ENCODE measurements around the gene TGFBR3.

The TGFBR3 gene

DNA sequence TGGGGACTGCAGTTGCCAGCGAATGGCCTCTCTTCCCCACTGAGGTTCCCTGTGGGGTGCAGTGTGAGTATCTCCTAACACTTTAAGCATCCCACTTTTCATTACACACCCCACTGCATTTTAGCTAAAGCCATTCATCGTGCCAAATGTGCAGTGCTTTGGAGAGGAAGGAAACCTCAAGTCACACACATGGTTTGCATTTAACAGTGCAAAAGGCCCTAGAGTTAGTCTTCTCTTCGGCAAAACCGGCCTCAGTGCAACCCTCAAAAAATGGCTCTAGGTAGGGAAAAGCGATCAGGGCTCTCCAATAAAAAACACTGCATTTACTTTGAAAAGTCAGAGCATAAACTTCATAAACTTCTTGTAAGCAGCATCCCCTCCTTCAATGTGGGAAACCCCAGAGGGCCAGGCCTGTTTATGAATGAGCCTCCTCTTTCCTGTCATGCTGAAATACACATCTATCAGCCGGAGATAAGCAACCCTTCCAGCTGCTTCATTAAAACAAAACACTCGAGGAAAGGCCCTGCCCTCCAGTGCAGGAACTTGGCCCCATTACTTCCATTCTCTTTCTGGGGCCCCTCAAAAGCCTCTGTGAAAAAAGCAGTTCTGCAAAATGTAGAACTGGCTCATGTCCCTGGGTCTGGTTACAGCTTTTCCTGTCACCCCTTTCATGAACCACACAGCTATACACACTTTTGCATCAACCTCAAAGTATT is 201.3 kb downstream of the TGFBR3 start:
- peak; percentile 62 for DNase-seq (ENCODE audit: low read depth)
- no peak overlapping the region for H3K4me3 ChIP-seq (ENCODE audit: control insufficient read depth, low read depth, low read length)
- TF ChIP-seq, protein P1, sequence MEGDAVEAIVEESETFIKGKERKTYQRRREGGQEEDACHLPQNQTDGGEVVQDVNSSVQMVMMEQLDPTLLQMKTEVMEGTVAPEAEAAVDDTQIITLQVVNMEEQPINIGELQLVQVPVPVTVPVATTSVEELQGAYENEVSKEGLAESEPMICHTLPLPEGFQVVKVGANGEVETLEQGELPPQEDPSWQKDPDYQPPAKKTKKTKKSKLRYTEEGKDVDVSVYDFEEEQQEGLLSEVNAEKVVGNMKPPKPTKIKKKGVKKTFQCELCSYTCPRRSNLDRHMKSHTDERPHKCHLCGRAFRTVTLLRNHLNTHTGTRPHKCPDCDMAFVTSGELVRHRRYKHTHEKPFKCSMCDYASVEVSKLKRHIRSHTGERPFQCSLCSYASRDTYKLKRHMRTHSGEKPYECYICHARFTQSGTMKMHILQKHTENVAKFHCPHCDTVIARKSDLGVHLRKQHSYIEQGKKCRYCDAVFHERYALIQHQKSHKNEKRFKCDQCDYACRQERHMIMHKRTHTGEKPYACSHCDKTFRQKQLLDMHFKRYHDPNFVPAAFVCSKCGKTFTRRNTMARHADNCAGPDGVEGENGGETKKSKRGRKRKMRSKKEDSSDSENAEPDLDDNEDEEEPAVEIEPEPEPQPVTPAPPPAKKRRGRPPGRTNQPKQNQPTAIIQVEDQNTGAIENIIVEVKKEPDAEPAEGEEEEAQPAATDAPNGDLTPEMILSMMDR (conservative IDR thresholded peaks at IDR 0.05; ENCODE audit: control insufficient read depth, insufficient read depth, low read depth, low read length), result no peak

DNA sequence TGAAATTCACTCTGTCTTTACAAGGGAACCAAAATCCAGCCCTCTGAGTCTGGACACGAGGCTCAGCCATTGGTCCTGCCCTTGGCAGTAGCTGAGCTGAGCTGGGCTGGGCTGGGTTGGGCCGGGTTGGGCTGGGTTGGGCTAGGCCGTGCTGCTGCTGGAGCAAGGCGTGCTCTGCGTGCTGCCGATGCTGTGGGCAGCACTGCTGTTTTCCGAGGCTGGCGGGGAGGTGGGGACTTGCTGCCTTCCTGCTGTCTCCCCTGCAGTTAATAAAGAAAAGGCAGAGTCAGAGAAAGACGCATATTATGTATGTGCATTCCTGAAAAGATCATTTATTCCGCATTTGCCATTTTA is 202.4 kb downstream of the TGFBR3 start:
- no peak overlapping the region for H3K4me3 ChIP-seq (ENCODE audit: control insufficient read depth, low read depth, low read length)
- no peak for DNase-seq (ENCODE audit: low read depth)
- TF ChIP-seq, protein P1 (conservative IDR thresholded peaks at IDR 0.05; ENCODE audit: control insufficient read depth, insufficient read depth, low read depth, low read length), result no peak

DNA sequence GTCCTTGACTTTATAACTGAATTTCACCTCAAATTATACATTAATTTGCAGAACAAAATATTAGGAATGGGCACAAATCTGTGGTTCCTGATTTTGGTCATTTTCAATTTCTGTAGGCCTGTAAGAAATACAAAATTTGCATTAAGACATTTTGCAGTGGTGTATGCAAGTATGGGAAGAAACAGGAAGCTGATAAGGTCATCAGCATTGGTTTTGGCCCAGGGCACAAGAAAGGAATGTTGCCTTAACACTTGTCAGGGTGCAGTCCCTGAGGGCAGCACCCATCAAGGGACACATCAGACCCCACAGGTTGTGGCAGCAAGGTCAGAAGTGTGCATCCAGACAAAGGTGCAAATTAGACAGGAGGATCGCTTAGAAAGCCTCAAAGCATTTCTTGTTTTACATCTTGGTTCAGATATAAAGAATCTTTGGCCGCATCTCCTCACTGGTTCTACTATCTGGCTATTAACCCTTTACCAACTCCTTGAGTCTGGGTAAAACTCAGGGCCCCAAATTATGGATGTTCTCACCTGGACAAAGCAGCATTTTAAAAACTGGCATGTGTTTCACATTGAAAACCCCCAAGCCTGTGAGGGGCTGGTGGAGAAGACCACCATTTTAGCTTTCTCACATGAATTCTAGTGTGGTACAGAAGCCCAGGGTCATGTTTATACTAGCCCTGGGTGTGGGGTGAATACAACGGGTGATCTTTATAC is 202.9 kb downstream of the TGFBR3 start:
- no peak overlapping the region for H3K4me3 ChIP-seq (ENCODE audit: control insufficient read depth, low read depth, low read length)
- DNase-seq (ENCODE audit: low read depth), result no peak
- TF ChIP-seq, protein P1 (conservative IDR thresholded peaks at IDR 0.05; ENCODE audit: control insufficient read depth, insufficient read depth, low read depth, low read length), result no peak

DNA sequence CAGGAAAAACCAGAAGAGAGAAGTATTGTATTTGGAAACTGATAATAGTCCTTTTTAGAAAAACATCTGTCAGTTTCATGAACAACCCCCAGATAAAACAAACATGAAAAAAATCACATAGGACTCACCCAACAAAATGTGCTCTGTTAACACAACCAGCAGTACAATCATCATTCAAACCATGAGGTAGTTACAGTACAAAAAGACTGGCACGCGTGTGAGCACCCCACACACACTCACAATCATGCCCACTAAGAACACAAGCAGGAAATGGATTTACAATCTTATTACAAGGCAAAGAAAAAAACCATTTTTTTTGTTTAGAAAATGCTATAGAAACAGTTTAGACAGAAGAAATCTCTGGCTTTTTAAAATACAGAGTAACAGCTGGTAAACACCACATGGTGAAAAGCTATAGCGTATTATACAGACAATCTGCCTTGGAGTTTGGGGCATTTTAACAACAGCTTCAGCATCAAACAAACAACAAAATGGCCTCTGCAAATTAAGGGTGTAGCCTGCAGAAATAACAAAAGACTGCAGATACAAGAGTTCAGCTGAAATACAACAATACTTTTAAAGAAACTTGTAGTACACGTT is 205.3 kb downstream of the TGFBR3 start:
- no peak for DNase-seq (ENCODE audit: low read depth)
- TF ChIP-seq, protein P1 (conservative IDR thresholded peaks at IDR 0.05; ENCODE audit: control insufficient read depth, insufficient read depth, low read depth, low read length), result no peak
- no peak overlapping the region for H3K4me3 ChIP-seq (ENCODE audit: control insufficient read depth, low read depth, low read length)

DNA sequence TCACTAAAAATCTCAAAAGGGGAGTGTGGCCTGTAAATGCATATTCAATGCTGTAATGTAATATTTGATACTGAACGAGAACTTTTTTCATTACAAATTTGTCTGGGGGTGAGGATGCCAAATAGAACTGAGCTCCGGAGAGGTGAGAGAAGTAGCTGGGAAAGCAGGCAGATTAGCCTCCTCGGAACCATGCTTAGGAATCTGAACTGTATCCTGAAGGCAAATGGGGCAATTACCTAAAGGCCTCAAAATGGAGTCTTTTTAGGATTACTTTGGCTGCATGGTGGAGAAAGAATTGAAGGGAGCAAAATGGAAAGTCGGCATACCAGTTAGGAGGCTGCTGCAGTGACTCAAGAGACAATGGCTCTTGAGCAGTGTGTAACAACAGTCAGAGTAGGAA is 206.5 kb downstream of the TGFBR3 start:
- DNase-seq (ENCODE audit: low read depth), result no peak
- no peak overlapping the region for H3K4me3 ChIP-seq (ENCODE audit: control insufficient read depth, low read depth, low read length)
- TF ChIP-seq, protein P1 (conservative IDR thresholded peaks at IDR 0.05; ENCODE audit: control insufficient read depth, insufficient read depth, low read depth, low read length), result no peak

DNA sequence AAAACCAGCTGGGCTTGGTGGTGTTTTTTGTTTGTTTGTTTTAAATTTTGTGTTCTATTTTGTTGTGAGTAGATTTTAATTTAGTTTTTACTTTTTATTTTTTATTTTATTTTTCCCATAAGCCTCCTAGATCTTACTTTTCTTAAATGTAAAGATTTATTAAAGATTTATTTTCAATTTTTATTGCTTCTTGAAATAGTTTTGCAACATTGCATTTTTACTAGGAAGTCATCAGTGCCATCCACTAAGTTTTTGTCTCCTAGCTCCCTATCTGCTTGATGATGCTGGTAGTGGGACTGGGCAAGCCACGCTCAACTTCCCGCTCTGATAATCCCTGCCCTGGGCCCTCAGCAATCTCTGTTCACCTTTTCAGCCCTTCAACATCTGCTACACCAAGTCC is 209.9 kb downstream of the TGFBR3 start:
- no peak overlapping the region for H3K4me3 ChIP-seq (ENCODE audit: control insufficient read depth, low read depth, low read length)
- TF ChIP-seq, protein P1 (conservative IDR thresholded peaks at IDR 0.05; ENCODE audit: control insufficient read depth, insufficient read depth, low read depth, low read length), result no peak
- DNase-seq (ENCODE audit: low read depth), result no peak
